Stimulated activated naive CD8-positive, alpha-beta T cell treated with anti-CD3 and anti-CD28 coated beads, Interleukin-15, Interleukin-2, amounts not matched to agents 100 U/mL and 50 U/mL, for 24 hours (primary cell): Measurements from ENCODE around the gene GRK5.

Source experiments
- ATAC-seq: fragments of 150-1000 bp; cut with Tn5 transposase; one replicate; pipeline ENCODE4 v1.10.0; 2021
- DNase-seq: peaks from one replicate; pipeline ENCODE4 v3.0.0; 2021

The GRK5 gene

DNA sequence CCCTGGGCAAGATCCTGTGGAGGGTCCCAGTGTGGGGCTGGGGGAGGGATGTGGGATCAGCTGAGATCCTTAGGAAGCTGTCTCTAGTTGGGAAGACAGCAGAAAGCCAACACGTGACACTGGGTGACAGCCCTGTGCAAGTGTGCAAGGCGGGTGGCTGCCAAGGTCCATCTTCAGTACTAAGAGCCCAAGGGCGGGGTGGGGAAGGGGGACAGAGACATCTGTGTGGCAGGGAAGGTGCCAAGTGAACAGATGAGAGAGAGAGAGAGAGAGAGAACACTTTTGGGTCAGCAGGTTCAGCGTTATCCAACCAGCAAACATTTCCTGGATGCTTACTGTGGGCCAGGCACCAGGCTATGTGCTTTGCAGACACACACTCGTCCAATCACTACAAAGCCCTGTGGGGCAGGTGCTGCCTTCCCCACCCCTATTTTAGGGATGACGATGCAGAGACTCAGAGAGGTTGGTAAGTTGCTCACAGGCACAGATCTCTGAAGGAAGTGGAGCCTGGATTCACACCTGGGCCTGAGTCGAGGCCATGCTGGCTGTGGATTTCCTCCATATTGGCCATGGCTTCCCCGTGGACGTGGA, 135.7 kb downstream of the GRK5 start:
- ATAC-seq: no peak

DNA sequence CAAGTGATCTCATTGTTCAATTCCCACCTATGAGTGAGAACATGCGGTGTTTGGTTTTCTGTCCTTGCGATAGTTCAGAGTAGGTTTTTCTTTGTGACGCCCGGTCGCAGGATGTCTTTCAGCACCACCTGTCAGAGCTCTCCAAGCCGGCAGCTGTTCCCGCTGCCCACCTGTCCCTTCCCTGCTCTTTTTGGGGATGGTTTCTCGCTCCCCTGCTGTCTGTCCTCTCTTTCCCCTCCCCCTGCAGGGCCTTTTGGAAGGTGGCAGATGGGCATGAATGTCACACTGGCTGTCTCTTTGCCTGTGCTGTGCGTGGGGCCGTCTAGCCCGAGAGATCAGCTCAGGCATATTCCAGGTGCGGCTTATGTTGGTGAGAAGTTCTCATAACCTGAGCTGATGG, 137.0 kb downstream of the GRK5 start:
- ATAC-seq (no peak), DNase-seq (no peak)

More for the DNA sequence above, 135.7 kb downstream of the GRK5 start:
- no peak for DNase-seq

DNA sequence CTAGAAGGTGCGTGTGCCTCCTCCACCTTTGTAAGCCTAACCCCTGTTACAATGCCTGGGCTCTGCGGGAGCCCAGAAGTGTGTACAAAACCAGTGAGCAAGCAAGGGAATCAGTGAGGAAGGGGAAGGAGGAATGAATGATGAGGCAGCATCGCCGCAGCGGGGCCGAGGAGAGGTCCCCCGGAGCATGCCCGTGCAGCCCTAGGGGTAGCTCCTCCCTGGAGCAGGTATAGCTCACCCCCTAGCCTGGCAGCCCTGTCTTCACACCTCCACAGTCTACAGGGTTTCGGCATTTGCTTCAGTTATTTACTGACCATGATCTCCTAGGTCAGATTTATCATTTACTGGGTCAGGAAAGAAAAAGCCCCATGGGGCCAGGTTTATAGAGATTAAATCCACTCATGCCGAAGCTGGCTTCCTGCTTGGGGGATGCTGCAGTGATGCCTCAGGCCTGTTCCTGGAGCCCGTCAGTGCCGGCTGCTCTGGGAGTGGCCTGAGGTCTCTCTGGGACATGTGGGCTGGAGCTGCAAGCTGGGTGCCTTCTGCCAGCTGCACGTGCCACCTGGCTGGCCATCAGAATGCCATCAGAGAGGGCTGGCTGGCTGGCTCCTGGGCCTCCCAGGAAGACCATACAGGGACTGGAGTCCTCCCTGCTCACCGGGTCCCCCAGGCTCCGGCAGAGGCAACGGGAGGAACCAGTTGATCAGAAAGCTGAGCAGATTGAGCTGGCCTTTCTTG, 138.9 kb downstream of the GRK5 start:
- DNase-seq: no peak
- no peak for ATAC-seq

DNA sequence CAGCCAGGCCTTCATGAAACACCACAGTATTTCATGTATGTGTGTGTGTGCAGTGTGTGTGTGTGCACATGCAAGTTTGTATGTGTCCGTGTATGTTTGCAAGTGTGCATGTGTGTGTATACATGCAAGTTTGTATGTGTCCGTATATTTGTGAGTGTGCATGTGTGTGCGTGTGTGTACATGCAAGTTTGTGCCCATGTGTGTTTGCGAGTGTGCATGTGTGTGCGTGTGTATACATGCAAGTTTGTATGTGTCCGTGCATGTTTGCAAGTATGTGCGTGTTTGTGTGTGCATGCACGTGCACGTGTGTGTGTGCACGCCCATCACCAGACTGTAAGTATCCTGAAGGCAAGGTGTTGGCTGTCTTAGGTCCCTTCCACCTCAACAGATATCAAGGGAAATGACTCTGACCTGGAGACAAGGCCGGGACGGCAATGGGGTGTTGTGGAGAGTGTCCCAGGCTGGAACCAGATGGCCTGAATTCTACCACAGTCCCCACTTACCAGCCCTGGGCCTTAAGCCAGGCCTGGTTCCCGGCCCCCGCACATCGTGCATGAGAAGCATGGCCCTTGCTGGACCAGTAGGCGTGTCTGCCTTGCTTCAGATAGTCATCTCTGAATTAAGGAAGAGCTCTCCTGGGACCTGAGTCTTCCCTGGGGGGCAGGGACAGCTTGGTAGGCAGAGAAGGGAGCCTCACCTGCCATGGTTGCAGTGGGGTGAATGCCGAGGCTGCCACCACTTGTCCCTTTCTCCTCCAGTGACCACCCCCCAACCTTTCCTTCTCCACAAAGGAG, 140.0 kb downstream of the GRK5 start:
- DNase-seq (no peak), ATAC-seq (no peak)

DNA sequence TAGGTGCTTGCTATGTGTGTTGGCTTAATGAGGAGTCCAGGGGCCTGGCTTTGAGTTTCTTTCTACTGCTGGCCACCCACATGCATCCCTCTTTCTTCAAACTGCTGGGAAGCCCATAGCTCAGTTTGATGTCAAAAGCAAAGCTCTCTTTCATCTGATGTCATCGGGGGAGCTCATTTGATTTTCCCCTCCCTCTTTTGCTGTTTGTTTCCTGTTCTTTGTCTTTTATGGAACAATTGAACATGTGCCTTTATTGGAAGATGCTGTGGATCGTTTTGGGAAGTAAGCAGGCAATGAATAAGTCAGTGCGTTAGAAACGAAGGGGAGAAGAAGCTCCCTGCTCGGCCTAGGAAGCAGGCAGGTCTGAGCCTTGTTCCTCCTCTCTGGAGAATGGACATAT, 140.7 kb downstream of the GRK5 start:
- DNase-seq (no peak), ATAC-seq (no peak)

DNA sequence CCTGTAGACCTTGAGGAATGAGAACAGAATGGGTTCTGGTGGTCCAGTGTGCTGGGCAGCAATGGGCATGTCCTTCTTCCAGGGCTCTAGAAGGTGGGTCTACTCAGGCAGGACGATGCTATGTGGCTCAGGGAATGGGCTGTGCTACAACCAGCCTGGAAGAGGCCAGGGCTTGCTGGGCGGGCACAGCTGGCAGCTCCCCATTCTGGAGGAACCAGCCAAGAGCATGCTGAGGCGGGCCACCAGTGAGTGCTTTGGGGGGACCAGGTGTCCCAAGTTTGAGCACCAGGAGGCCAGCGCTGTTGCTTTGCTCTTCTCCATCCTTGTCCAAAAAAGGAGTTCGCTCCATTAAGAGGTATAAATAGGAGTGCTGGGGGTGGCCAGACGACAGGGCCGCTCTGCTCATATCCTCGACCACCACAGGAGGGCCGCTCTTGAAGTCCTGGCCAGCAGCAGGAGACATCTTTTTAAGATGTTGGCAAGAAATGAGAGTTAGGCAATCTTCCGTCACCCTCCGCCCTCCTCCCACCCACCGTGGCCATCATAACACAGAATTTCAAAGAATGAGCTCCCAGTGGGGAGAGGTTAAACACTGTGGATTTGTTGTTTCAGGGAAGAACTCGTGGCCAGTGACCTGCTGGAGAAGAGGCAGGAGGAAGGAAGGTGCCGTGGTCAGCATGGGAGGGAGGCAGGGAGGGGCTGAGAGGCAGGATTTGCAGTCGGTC, 141.3 kb downstream of the GRK5 start:
- no peak for ATAC-seq

DNA sequence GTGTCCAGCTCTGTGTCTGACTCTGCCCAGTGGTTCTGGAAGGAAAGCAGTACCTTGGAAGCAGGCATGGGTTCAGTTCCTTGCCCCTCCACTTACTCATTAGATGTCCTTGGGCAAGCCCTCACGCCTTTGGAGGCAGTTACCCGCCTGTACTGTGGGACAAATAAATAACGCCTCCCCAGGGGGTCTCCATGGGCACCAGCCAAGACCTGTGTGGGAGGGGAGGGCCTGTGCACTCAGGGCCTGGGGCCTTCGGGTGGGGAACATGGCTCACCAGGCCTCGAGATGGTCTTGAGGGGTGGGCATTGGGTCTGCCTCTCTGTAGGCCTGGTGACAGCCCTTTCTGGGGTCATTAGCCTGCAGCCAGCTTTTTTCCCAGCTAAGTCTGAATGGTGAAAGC, 142.0 kb downstream of the GRK5 start:
- no peak for DNase-seq
- no peak for ATAC-seq

More for the DNA sequence above, 141.3 kb downstream of the GRK5 start:
- no peak for DNase-seq

DNA sequence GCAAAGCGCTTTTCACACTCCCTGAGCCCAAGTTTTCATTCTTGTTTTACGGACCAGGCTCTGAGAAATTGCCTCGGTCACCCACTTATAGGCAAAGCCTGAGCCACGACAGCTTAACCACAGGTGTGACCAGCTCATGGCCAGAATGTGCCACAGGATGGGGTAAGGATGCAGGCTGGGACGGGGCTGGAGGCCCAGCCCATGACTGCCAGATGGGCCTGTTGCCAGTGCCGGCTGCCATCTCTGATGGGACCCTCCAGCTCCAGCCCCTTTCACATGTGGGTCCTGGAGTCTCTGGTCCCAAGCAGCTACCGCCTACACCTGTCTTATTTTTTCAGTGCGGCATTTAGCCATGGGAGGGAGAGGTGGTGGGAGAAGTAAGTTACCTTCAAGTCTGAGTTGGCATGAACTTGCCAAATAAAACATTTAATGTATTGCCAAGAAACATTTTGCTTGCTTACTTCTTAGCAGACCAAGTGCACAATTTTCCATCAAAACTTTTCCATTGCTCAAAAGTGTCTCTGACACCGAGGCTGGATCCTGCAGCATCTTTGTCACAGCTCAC, 142.6 kb downstream of the GRK5 start:
- ATAC-seq: no peak
- no peak for DNase-seq

DNA sequence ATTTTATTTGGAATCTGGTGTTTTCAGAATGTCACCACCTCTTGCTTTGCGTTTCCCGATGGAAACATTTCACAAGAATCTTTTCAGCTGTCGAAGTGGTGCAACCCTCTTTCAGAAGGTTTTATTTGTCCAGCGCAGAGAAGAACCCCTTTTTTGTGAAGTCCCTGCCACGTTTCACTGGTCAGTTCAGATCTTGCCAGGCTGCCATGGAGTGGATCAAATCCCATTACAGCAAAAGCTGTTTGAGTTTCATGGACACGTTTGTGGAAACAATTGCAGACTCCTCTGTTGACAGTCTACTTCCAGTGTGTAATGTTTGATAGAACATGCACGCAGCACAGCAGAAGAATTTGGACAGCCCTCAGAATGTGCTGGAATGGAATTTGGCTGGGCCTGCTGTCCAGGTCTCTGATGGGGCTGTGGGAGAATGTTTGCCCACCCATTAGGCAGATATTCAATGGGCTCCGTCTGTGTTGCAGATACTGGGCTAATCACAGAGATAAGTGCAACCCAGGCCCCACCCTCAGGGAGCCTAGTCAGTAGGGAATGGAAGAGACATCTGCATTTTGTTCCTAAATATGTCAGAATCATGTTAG, 143.2 kb downstream of the GRK5 start:
- DNase-seq: no peak

DNA sequence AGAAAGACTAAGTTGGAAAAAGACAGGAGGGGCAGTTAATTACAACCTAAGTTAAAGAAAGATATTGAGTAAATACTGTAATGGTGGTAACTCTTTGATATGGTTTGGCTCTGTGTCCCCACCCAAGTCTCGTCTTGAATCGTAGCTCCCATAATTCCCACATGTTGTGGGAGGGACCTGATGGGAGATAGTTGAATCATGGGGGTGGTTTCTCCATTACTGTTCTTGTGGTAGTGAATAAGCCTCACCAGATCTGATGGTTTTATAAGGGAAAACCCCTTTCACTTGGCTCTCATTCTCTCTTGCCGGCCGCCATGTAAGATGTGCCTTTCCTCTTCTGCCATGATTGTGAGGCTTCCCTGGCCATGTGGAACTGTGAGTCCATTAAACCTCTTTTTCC, 143.8 kb downstream of the GRK5 start:
- no peak for ATAC-seq

More for the DNA sequence above, 143.2 kb downstream of the GRK5 start:
- no peak for ATAC-seq

DNA sequence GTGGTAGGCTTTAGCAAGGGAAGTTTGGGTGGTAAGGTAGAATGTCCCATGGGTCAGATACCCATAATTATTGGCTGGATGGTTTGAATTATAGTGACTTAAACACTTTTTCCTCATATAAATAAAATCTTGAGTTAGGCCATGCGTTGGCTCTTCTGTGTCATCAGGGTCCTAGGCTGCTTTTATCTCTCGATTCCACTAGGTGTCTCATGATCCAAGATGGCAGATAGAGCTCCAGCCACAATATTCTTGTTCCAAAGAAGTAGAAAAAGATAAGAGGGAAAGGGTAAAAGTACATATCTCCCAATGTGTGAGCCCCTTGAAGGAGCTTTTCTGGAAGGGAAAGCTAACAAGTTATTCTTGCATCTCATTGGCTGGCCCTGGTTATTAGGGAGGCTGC, 144.7 kb downstream of the GRK5 start:
- DNase-seq (no peak), ATAC-seq (no peak)

More for the DNA sequence above, 143.8 kb downstream of the GRK5 start:
- DNase-seq: peak; percentile 16

DNA sequence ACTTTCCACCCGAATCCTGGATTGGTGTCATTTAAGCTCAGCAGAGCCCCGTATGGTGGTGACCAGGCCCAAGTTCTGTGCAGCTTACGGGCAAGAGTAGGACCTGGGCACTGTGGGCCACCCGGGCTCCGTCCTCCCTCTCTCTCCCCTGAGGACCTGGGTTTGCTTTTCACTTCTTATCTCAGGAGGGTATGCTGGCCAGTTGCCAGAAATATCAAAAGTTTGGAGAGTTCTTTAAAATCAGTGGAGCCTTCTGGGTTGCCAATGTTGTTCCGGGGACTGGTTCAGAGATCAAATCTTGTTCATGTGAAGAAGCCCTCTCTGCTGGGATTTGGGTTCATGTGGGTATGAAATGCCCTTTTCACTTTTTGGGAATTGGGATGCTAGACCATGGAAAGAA, 145.4 kb downstream of the GRK5 start:
- ATAC-seq (no peak), DNase-seq (no peak)

DNA sequence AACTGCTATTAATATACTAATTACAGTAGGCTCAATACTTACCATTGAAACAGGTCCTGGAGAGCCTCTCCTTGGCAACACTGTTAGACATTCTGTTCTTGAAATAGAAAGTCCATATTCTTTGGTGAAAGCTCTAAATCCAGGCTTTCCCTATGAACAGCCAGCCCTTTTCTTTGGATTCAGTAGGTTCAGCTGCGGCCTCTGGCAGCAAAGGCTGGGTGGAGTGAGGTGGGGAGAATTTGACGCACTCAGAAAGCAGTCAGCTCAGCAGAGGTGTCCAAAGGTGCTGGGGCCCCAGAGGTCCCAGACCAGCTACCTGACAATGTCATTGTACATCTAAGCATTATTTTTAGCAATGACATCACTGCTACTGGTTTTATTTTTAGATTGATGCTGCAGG, 146.1 kb downstream of the GRK5 start:
- DNase-seq (no peak), ATAC-seq (no peak)

DNA sequence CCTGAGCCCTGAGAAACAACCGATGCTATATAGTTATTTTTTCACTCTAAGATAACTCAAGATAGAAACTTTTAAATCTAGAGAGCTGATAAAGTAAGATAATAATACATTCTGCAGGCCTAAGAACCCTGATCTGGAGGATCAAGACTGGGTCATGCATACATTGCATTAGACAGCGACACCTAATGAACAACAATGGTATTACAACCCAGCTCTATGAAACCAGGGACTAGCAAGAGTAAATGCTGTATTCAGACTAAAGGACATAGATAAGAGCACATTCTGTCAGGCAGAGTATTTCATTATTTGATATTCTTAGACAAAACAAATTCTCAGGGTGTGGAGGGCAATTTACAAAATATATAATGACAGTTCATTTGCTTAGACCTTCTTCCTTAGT, 148.6 kb downstream of the GRK5 start:
- ATAC-seq (no peak), DNase-seq (no peak)

DNA sequence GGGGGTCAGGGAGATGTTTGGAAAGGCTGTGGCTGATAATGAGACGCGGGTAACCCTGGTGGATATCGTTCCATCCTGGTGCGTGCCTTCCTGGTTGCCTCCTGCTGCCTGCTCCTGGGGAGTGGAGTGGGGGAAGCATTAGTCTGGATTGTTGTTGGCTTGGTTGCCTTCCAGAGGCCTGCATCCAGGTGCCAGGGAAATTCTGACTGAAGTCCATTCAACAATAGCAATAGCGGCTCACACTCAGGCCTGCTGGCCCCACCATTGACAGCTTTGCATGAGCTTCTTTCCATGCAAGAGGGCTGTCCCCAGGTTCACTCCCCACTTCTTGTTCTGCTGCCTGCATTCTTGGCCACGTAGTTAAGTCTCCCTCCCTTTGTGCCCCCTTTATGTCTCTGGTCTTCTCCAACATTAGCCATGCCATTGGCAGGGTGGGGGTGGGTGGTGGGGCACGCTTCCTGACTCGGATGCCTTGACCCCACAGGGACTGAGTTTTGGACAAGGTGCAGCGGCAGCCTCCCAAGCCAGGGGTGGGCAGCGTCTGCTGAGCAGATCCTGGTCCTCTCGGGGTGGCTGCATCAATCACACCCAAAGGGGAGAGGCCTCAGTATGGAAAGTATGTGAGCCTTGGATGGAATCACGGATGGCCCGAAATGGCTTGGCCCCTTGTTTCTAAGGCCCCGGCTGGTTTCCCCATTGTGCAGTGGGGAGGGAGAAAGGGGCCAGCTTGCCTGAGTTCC, 150.2 kb downstream of the GRK5 start:
- DNase-seq (no peak), ATAC-seq (no peak)

DNA sequence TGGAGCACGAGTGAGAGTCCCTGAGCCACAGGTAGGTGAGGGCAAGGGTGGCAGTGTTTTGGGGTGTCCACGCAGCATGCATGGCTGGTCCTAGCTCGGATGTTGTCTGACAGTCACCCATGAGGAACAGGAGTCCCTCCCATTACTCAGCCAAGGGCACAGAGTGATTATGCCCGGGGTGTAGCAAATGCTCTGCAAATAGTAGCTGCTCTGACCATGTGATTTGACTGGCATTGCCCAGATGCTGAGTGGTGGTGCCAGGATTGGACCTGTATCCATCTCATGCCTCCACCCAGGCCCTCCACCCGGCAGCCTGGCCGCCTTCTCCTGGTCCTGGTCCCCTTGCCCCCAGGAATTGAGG, 150.8 kb downstream of the GRK5 start:
- peak; percentile 28 for ATAC-seq
- no peak for DNase-seq

DNA sequence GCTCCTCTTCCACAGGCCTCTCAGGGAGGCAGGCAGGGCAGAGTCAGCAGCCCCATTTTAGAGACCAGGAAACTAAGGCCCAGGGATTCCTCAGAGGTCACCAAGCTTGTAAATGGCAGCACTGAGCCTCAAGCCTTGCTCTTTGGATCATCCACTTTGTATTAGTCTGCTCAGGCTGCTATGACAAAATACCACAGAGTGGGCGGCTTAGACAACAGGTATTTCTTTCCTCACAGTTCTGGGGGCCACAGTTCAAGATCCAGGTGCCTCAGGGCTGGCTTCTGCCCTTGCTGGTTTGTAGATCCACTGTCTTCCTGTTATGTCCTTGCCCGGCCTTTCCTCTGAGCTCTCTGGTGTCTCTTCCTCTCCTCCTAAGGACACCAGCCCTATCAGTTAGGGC, 151.2 kb downstream of the GRK5 start:
- ATAC-seq (no peak), DNase-seq (no peak)

DNA sequence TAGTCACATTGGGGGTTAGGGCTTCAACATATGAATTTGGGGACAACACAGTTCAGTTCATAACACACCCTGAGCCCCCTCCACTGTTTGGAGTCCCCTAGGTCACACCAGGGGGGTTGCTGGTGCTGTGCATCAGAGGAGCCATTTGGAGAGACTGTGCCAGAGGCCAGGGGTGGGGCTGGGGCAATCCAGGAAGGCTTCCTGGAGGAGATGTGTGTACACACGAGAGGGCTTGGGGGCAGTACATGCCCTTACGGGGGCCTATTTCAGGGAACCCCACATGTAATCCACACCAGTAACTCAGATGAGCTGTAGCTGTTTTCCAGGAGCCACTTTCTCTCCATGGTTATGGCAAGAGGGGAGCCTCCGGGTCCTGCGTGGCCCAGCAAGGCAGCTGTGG, 151.7 kb downstream of the GRK5 start:
- no peak for ATAC-seq

DNA sequence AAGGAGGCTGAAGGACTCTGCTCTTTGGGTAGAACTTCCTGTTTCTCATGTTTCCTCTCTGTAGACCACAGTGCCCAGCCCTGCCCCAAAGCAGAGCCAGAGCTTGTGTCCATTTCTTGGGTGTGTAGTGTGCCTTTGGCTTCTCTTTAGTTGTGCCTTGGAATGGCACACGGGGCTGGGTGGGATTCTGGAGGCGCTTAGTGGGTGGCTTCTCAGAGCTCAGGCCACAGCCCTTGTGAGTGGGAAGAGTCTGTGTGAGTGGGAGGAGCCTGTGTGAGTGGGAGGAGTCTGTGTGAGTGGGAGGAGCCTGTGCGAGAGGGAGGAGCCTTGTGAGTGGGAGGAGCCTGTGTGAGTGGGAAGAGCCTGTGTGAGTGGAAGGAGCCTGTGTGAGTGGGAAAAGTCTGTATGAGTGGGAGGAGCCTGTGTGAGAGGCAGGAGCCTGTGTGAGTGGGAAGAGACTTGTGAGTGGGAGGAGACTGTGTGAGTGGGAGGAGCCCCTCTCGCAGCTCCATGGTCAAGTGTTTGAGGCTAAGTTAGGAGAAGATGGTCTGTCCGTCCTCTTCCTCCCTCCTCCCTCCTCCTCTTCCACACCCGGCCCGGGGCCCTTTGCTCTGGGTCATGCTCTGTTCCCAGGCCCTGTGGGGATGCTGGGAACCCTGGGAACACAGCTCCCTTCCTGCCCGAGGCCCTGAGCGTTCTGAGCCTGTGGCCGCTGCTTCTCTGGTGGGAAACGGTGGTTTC, 153.0 kb downstream of the GRK5 start:
- ATAC-seq (peak; percentile 11), DNase-seq (peak; percentile 14)

More for the DNA sequence above, 151.7 kb downstream of the GRK5 start:
- DNase-seq: no peak

DNA sequence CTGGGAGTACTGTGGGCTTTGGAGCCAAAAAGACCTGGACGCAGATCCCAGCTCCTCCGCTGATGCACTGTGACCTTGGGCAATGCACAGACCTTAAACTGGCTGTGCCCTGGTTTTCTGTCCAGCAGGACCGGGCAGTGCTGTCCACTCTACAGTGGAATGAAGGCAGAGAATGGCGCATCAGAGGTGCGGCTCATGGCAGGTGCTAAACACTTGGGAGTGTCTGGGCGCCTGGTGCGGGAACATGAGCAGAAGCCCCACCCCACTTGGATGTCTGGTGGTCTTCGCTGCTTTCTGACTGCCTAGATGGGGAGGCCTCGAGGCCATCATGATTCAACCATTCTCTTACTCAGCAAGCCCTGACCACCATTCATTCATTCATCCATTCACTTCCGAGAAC, 153.7 kb downstream of the GRK5 start:
- DNase-seq: no peak
- no peak for ATAC-seq
